Measurements from ENCODE around the gene DVL2.
"Not testable (repeated sequence)": the region's sequence is repeated elsewhere in the genome, so short reads cannot be mapped to it uniquely, and the experiment has no call there.

The DVL2 gene

DNA sequence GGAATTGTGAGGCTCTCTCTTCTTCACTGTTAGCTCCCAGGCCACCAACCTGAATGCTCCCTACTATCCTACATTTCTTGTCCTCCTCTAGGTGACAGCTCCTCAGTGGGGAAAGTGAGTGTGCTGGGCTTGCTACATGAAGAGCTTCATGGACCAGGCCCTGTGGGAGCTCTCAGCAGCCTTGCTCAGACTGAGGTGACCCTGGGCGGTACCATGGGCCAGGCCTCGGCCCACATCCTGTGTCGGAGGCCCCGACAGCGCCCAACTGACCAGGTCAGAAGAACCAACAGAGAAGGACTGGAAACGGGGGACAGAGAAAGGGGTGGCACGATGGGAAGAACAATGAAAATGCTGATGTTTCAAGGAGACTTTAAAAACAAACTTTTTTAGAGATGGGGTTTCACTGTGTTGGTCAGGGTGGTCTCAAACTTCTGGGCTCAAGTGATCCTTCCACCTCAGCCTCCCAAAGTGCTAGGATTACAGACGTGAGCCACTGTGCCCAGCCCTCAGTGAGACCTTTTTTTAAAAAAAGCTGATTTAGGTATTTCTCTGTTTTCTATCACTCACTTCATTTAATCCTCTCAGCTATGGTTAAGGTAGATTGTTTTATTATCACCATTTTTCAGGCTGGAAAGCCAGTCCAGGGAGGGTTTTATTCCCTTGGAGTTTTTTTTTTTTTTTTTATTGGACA, 22.6 kb upstream of the DVL2 start:
- no peak for DNase-seq (ENCODE audit: low read depth in 2 of 2)

DNA sequence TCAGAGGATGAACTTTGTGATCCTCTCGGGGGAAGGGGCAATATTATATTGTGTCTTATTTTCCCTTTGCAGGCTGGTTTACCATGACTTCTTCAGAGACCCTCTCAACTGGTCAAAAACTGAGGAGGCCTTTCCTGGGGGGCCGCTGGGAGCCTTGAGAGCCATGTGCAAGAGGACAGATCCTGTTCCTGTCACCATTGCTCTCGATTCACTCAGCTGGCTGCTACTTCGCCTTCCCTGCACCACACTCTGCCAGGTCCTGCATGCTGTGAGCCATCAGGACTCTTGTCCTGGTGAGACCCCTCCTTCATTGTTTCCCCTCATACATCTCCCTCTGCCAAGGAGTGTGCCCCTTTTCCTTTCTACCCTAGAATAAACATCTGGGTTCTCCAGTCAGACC, 20.2 kb upstream of the DVL2 start:
- DNase-seq (ENCODE audit: low read depth in 2 of 2) = no peak

DNA sequence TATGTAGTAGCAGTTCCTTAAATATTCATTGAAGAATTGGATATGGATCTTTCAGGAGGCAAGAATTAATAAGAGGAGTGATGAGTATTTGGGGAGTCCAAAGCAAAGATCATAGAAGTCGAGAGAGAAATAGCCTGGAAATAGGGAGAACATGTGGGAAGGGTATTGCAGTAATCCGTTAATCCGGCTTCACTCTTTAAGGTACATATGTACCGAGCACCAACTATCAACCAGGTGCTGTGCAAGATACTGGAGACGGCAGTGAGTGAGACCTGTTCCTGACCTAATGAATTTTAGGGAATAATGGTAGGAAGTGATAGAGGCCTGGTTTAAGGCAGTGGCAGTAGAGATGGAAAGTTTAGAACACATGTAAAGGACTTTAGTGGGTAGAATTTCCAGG, 18.8 kb upstream of the DVL2 start:
- no peak for DNase-seq (ENCODE audit: low read depth in 2 of 2)

GRCh38 chr17:7252176-7253043, 18.1 kb upstream of the DVL2 start, which contains the start of gene ELP5:
TSS of gene ELP5 (plus strand) at chr17:7252215. CDS start at chr17:7252551, 336 bp downstream.
- DNase-seq (ENCODE audit: low read depth in 2 of 2) = peak; percentile 69 to 88

- peak; percentile 97 to 98 for DNase-seq (ENCODE audit: low read depth in 2 of 2)
Observed at GRCh38 chr17:7251661-7252175, 17.4 kb upstream of the DVL2 start, which contains the start of gene CTDNEP1. TSS of gene CTDNEP1 (minus strand) at chr17:7251734. CDS start at chr17:7251296, 438 bp downstream.

- DNase-seq (ENCODE audit: low read depth in 2 of 2) = no peak
Observed at GRCh38 chr17:7250695-7251627, 16.6 kb upstream of the DVL2 start.

DNA sequence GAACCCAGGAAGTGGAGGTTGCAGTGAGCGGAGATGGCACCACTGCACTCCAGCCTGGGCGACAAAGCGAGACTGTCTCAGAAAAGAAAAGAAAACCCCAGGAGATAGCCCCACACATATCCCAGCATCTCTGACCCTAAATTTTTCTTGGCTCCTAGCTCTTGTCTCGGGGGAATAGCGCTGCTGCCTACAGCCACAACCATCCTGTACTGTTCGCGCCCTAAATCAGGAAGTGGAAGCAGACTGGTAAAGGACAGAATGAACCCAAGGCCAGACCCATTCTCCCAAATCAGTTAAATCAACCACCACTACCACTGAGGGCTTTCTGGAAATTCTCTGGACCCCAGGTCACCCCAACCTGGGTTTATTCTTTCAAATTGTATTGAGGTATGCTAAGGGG, 15.5 kb upstream of the DVL2 start:
- no peak for DNase-seq (ENCODE audit: low read depth in 2 of 2)

DNA sequence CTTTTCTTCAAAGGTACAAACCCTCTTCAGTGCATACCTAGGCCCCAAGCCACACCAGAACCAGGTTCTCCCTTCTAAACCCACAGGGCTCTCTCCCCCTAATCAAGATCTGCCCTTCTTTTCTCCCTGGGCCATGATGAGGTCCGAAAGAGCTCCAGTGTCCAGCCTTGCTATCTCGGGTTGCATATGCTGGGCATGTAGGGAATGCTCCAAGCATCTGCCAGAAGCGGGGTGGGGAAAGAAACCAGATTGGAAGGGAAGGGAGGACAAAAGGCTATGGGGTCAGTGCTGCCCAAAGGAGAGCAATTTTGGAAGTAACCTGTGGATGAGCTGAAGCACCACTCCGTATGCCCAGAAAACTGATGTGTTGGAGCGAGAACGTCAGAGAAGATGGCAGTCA, 14.9 kb upstream of the DVL2 start:
- no peak for DNase-seq (ENCODE audit: low read depth in 2 of 2)

GRCh38 chr17:7248796-7249195, 14.5 kb upstream of the DVL2 start:
- no peak for DNase-seq (ENCODE audit: low read depth in 2 of 2)

DNA sequence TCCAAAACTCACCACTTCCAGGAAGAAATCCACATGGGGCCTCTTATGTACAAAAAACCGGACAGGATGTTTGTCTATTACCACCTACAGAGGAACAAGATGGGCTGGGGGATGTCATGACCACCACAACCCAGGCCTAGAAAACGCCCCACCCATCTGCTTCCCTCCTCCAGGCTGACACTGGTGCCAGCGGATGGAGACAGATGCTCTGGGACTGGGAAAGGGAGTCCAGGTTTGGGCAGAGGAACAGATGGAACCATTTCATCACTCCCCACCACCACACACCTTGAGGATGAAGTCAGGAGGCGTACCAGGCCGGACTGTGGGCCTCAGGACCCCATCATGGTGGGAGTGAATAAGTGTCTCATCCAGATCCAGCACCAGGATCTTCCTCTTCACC, 12.5 kb upstream of the DVL2 start:
- no peak for DNase-seq (ENCODE audit: low read depth in 2 of 2)

DNA sequence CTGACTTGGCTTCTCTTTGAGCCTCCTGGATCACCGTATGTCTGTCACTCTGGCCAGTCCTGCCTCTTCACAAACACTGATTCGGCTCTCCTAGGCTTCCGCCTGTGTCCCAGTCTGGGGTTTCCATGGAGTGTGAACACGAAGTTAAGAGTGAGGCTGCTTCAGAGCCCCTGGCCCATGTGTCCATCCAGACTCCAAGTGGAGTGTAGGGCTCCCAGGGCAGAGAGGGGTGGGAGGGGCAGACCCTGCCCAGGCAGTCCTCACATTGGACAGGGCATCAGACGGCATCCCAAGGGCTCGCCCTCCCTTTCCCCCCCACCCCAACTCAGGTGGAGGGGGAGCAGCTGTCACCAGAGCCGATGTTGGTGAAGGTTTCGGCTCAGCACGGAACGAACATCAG, 9.5 kb upstream of the DVL2 start:
- DNase-seq (ENCODE audit: low read depth in 2 of 2) = not testable (repeated sequence)

GRCh38 chr17:7243453-7243729, 9.1 kb upstream of the DVL2 start:
- DNase-seq (ENCODE audit: low read depth in 2 of 2) = no peak

- DNase-seq (ENCODE audit: low read depth in 2 of 2) = peak; percentile 84 to 89
Observed at GRCh38 chr17:7242717-7243452, 8.6 kb upstream of the DVL2 start.

GRCh38 chr17:7241783-7242716, 7.7 kb upstream of the DVL2 start, which contains the start of gene GABARAP:
TSS of gene GABARAP (minus strand) at chr17:7242449. CDS start at chr17:7242330, 119 bp downstream.
- peak; percentile 90 to 92 for DNase-seq (ENCODE audit: low read depth in 2 of 2)

- DNase-seq (ENCODE audit: low read depth in 2 of 2) = no peak
Observed at GRCh38 chr17:7241090-7241733, 6.9 kb upstream of the DVL2 start.

DNA sequence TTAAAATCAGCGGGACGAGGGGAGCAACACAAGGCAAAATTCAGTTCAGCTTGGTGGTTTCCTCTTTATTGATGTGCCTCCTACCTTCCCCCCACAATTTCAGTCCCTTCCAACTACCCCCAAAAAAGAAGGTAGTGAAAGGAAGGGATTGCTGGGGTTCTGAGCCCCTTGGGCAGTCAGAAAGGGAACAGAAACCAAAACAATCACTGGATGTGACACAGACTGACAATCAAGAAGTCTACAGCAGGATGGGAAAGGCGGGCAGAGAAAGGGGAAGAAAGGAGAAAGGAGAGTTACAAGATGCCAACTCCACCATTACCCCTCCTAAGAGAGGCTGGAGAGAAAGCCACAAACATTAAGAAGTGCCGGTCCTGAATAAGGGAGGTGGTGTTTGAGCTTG, 6.1 kb upstream of the DVL2 start:
- DNase-seq (ENCODE audit: low read depth in 2 of 2) = no peak

DNA sequence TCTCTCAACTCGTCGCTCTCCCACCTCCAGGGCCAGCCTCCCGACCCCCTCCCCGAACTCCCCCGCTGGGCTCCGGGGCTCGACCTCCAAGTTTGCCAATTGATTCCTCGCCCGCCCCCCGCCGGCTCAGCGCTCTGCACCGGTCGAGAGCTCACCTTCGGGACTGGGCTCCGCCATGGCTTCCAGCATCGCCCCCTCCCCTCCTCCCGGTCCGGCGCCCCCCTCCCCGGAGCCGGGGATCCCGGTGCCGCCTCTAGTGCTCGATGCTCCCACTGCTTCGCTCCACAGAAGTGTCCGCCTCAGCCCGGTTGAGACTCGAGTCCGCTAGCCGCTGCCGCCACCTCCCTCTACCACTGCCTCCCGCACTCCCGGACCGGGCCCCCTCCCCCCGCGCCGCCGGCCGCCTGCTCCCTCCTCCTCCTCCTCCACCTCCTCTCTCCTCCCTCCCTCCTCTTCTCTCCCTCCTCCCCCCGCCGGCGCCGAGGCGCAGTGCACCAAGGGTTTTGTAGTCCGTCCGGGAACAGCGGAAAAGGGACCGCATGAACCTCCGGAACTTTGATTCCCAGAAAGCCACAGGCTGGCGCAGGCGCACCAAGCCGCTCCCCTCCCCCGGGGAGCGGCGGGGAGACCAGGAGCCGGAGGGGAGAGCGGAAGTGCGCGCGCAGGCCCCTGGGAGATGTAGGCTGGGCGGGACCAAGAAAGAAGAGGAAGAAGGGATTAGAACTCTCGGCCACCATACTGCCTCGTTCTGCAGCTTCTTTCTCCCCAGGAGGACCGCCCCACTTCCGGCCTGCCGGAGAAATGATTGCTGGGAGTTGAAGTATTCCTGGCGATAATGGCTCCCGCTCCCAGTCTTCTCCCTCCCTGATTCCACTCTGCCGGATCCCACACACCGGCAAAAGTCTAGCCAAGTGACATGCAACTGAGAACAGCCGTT, 5.0 kb upstream of the DVL2 start, which contains the start of gene PHF23:
Gene PHF23, minus strand, starts transcription at position 367 of the 937 bp plus-strand sequence. Its CDS starts 178 bp downstream, at position 189.
- peak; percentile 94 to 96 for DNase-seq (ENCODE audit: low read depth in 2 of 2)
